Upper lobe of left lung (tissue), 4 donors: ENCODE data around the gene CCNI.
"Not testable (repeated sequence)": the region's sequence is repeated elsewhere in the genome, so short reads cannot be mapped to it uniquely, and the experiment has no call there.

Source experiments
- POLR2A ChIP-seq, 4 donors: fragments of 450-650 bp; IDR thresholded peaks; one replicate each; pipeline ENCODE4 v1.5.1; 2016 to 2017; ENCODE audit warnings: antibody characterized with exemption in 4 of 4, mild to moderate bottlenecking in 2 of 4
- TF ChIP-seq, protein P1 (sequence below), 6 experiments: fragments of 450-650 bp in 4 of 6; fragments of 200-600 bp in 2 of 6; sonication (generic) in 2 of 6; IDR thresholded peaks; one replicate each; pipeline ENCODE4 v1.5.1; 2016 to 2019; ENCODE audit warnings: antibody characterized with exemption in 6 of 6

DNA sequence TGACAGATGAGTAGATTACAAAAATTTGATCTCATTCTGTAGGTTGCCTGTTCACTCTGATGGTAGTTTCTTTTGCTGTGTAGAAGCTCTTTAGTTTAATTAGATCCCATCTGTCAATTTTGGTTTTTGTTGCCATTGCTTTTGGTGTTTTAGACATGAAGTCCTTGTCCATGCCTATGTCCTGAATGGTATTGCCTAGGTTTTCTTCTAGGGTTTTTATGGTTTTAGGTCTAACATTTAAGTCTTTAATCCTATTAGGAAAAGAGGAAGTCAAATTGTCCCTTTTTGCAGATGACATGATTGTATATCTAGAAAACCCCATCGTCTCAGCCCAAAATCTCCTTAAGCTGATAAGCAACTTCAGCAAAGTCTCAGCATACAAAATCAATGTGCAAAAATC lies 11.2 kb upstream of the CCNI start:
- TF ChIP-seq POLR2A (IDR thresholded peaks at IDR 0.05), result not testable (repeated sequence)
- TF ChIP-seq, protein P1, sequence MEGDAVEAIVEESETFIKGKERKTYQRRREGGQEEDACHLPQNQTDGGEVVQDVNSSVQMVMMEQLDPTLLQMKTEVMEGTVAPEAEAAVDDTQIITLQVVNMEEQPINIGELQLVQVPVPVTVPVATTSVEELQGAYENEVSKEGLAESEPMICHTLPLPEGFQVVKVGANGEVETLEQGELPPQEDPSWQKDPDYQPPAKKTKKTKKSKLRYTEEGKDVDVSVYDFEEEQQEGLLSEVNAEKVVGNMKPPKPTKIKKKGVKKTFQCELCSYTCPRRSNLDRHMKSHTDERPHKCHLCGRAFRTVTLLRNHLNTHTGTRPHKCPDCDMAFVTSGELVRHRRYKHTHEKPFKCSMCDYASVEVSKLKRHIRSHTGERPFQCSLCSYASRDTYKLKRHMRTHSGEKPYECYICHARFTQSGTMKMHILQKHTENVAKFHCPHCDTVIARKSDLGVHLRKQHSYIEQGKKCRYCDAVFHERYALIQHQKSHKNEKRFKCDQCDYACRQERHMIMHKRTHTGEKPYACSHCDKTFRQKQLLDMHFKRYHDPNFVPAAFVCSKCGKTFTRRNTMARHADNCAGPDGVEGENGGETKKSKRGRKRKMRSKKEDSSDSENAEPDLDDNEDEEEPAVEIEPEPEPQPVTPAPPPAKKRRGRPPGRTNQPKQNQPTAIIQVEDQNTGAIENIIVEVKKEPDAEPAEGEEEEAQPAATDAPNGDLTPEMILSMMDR (IDR thresholded peaks at IDR 0.05), result not testable (repeated sequence)
